Measurements from ENCODE around the gene METTL21A. TPM values are rescaled to one million over a fixed set of nuclear protein-coding genes. Genes with fewer than 3 reads are reported as not detected.

Gene METTL21A
- total RNA-seq, 2 donors from 2014 or later, result 5.3 to 17.4 TPM

GRCh38 chr2:207594731-207595130, 30.5 kb downstream of the METTL21A start:
- DNase-seq, result no peak
- TF ChIP-seq CTCF (IDR thresholded peaks at IDR 0.05) (no peak), POLR2A (IDR thresholded peaks at IDR 0.05) (no peak)
- WGBS, 2 donors, result 94 to 100% methylated on average over 4 of the region's 4 CpGs
- no peaks in the 10 kb centered on the region for H3K9me3 ChIP-seq
- H3K27me3 ChIP-seq, result no peaks in the 10 kb centered on the region
- H3K4me3 ChIP-seq, result no peak overlapping the region
- H3K27ac ChIP-seq, result no peak overlapping the region
- no peaks in the 10 kb centered on the region for H3K4me1 ChIP-seq
- H3K36me3 ChIP-seq (replicated peaks in 1 of 2; ENCODE audit: insufficient read depth in 1 of 2, low read depth in 2 of 2), result peaks cover 0 to 2% of the 10 kb centered on the region in 2 donors
- no peak for ATAC-seq
- intact Hi-C loops (cut with DNase I), result no loop called here

- intact Hi-C loops (cut with DNase I), result no loop called here
- DNase-seq (no peak), ATAC-seq (no peak)
- H3K4me1 ChIP-seq, result no peaks in the 10 kb centered on the region
- no peaks in the 10 kb centered on the region for H3K9me3 ChIP-seq
- no peak overlapping the region for H3K4me3 ChIP-seq
- WGBS, 2 donors, result 69 to 82% methylated on average over 3 of the region's 3 CpGs
- TF ChIP-seq POLR2A (IDR thresholded peaks at IDR 0.05) (no peak), CTCF (IDR thresholded peaks at IDR 0.05) (no peak)
- no peaks in the 10 kb centered on the region for H3K27me3 ChIP-seq
- peaks cover 0 to 2% of the 10 kb centered on the region in 2 donors for H3K36me3 ChIP-seq (replicated peaks in 1 of 2; ENCODE audit: insufficient read depth in 1 of 2, low read depth in 2 of 2)
- no peak overlapping the region for H3K27ac ChIP-seq
Measured at GRCh38 chr2:207594264-207594663, 30.9 kb downstream of the METTL21A start.

GRCh38 chr2:207593277-207593676, 31.9 kb downstream of the METTL21A start:
- H3K27me3 ChIP-seq, result no peaks in the 10 kb centered on the region
- no peaks in the 10 kb centered on the region for H3K4me1 ChIP-seq
- no peak for DNase-seq
- intact Hi-C loops (cut with DNase I), result no loop called here
- no peak overlapping the region for H3K27ac ChIP-seq
- no peaks in the 10 kb centered on the region for H3K9me3 ChIP-seq
- H3K36me3 ChIP-seq (replicated peaks in 1 of 2; ENCODE audit: insufficient read depth in 1 of 2, low read depth in 2 of 2), result peaks cover 0 to 2% of the 10 kb centered on the region in 2 donors
- no peak for ATAC-seq
- TF ChIP-seq POLR2A (IDR thresholded peaks at IDR 0.05), result no peak
- no peak for TF ChIP-seq CTCF (IDR thresholded peaks at IDR 0.05)
- H3K4me3 ChIP-seq, result no peak overlapping the region

- H3K36me3 ChIP-seq (replicated peaks in 1 of 2; ENCODE audit: insufficient read depth in 1 of 2, low read depth in 2 of 2), result peaks cover 0 to 5% of the 10 kb centered on the region in 2 donors
- ATAC-seq, result no peak
- no peak for DNase-seq
- TF ChIP-seq POLR2A (IDR thresholded peaks at IDR 0.05) (no peak), CTCF (IDR thresholded peaks at IDR 0.05) (no peak)
- intact Hi-C loops (cut with DNase I), result no loop called here
- no peak overlapping the region for H3K4me3 ChIP-seq
- no peaks in the 10 kb centered on the region for H3K27me3 ChIP-seq
- no peak overlapping the region for H3K27ac ChIP-seq
- no peaks in the 10 kb centered on the region for H3K9me3 ChIP-seq
- H3K4me1 ChIP-seq, result no peaks in the 10 kb centered on the region
Measured at GRCh38 chr2:207589143-207589542, 36.1 kb downstream of the METTL21A start.

GRCh38 chr2:207587305-207587704, 37.9 kb downstream of the METTL21A start:
- TF ChIP-seq CTCF (IDR thresholded peaks at IDR 0.05) (no peak), POLR2A (IDR thresholded peaks at IDR 0.05) (no peak)
- no peak overlapping the region for H3K4me3 ChIP-seq
- no peaks in the 10 kb centered on the region for H3K4me1 ChIP-seq
- 93 to 97% methylated on average over 5 to 7 of the region's 7 CpGs for whole genome bisulfite sequencing, 2 donors
- intact Hi-C loops (cut with DNase I), result no loop called here
- H3K27ac ChIP-seq, result no peak overlapping the region
- peaks cover 0 to 5% of the 10 kb centered on the region in 2 donors for H3K36me3 ChIP-seq (replicated peaks in 1 of 2; ENCODE audit: insufficient read depth in 1 of 2, low read depth in 2 of 2)
- no peaks in the 10 kb centered on the region for H3K27me3 ChIP-seq
- no peak for DNase-seq
- no peak for ATAC-seq
- H3K9me3 ChIP-seq, result no peaks in the 10 kb centered on the region
